ENCODE measurements around the gene C22orf42. TPM values are rescaled to one million over a fixed set of nuclear protein-coding genes. Genes with fewer than 3 reads are reported as not detected.

C22orf42 gene
- total RNA-seq, 2 donors from 2014 or later: not detected

- DNase-seq (ENCODE audit: low spot score in 2 of 2) (no peak), ATAC-seq (no peak)
- Mint-ChIP-seq H3K36me3 (no peaks in the 10 kb centered on the region), H3K9me3 (no peaks in the 10 kb centered on the region), H3K27ac (no peak overlapping the region)
These were observed 38.5 kb downstream of the C22orf42 start for GRCh38 chr22:32120603-32121002.

GRCh38 chr22:32119568-32120235, 39.4 kb downstream of the C22orf42 start:
- no peaks in the 10 kb centered on the region for H3K9me3 Mint-ChIP-seq
- ATAC-seq (no peak), DNase-seq (ENCODE audit: low spot score in 2 of 2) (no peak)
- no peak overlapping the region for H3K27ac Mint-ChIP-seq
- no peaks in the 10 kb centered on the region for H3K36me3 Mint-ChIP-seq

GRCh38 chr22:32112380-32112779, 46.7 kb downstream of the C22orf42 start:
- no peaks in the 10 kb centered on the region for H3K36me3 Mint-ChIP-seq
- DNase-seq (ENCODE audit: low spot score in 2 of 2): no peak
- no peaks in the 10 kb centered on the region for H3K9me3 Mint-ChIP-seq
- H3K27ac Mint-ChIP-seq: no peak overlapping the region
- ATAC-seq: no peak

GRCh38 chr22:32106930-32107329, 52.2 kb downstream of the C22orf42 start:
- DNase-seq (ENCODE audit: low spot score in 2 of 2) (no peak), ATAC-seq (no peak)
- H3K9me3 Mint-ChIP-seq: no peaks in the 10 kb centered on the region
- no peak overlapping the region for H3K27ac Mint-ChIP-seq
- H3K36me3 Mint-ChIP-seq: no peaks in the 10 kb centered on the region

- no peaks in the 10 kb centered on the region for H3K36me3 Mint-ChIP-seq
- no peak for DNase-seq (ENCODE audit: low spot score in 2 of 2)
- H3K27ac Mint-ChIP-seq: no peak overlapping the region
- ATAC-seq: no peak
- H3K9me3 Mint-ChIP-seq: no peaks in the 10 kb centered on the region
These were observed 55.3 kb downstream of the C22orf42 start for GRCh38 chr22:32103658-32104315.

GRCh38 chr22:32100711-32101110, 58.4 kb downstream of the C22orf42 start:
- no peaks in the 10 kb centered on the region for H3K9me3 Mint-ChIP-seq
- ATAC-seq: no peak

More at GRCh38 chr22:32100711-32101110, 58.4 kb downstream of the C22orf42 start:
- DNase-seq (ENCODE audit: low spot score in 2 of 2): no peak
- H3K27ac Mint-ChIP-seq: peak overlapping the region in 1 of 2 donors; percentile 78
- H3K36me3 Mint-ChIP-seq: no peaks in the 10 kb centered on the region

Other genes starting within 250 kb of the C22orf42 start
- 100 to 1,000 TPM in 1 of 2 donors, 10 to 100 TPM in 1; 95.9 to 143 TPM for gene YWHAH, start 214.8 kb downstream of the C22orf42 start, total RNA-seq
- gene SLC5A1, start 116.0 kb downstream of the C22orf42 start, total RNA-seq: not detected
- gene RFPL2, start 45.8 kb upstream of the C22orf42 start, total RNA-seq: under 1 TPM in 1 of 2 donors, not detected in 1; 0.29 TPM
- not detected for gene SLC5A4, start 96.0 kb upstream of the C22orf42 start, total RNA-seq
- not detected for gene RFPL3, start 198.6 kb upstream of the C22orf42 start, total RNA-seq

All from activated naive CD4-positive, alpha-beta T cell treated with anti-CD3 and anti-CD28 coated beads, Interleukin-2, amount 50 U/mL, for 72 hours (primary cell).